Measurements from ENCODE around the gene APOBEC3F.
"Not testable (repeated sequence)": the region's sequence is repeated elsewhere in the genome, so short reads cannot be mapped to it uniquely, and the experiment has no call there.

GRCh38 chr22:39066442-39067276 lies 26.0 kb downstream of the APOBEC3F start:
- not testable (repeated sequence) for TF ChIP-seq ZNF274 (IDR thresholded peaks at IDR 0.05; ENCODE audit: low read depth, low read length); SUZ12 (IDR thresholded peaks at IDR 0.05; ENCODE audit: extremely low read depth, insufficient read depth, insufficient read length); YY1 (IDR thresholded peaks at IDR 0.05; ENCODE audit: insufficient read depth, insufficient read length)

Data from NT2/D1 (cell line).